C4-2B (cell line): ENCODE results near the gene DNAJC17.

Experiments used
- H3K27ac ChIP-seq: fragments of 450-650 bp; 2 replicates; pipeline ENCODE4 v1.5.1; 2017
- CTCF ChIP-seq: fragments of 450-650 bp; conservative IDR thresholded peaks from 2 replicates; pipeline ENCODE4 v1.5.1; 2017; ENCODE audit warnings: mild to moderate bottlenecking
- ZFX ChIP-seq: fragments of 450-650 bp; IDR thresholded peaks from 2 replicates; pipeline ENCODE4 v1.6.1; 2017

Gene DNAJC17

GRCh38 chr15:40821195-40821594 lies 13.9 kb upstream of the DNAJC17 start:
- TF ChIP-seq CTCF (no peak), ZFX (no peak)
- H3K27ac ChIP-seq: no peak overlapping the region

GRCh38 chr15:40819048-40819447 lies 11.8 kb upstream of the DNAJC17 start:
- H3K27ac ChIP-seq: no peak overlapping the region
- TF ChIP-seq ZFX: no peak

GRCh38 chr15:40815042-40815698 lies 7.9 kb upstream of the DNAJC17 start:
- peak overlapping the region; percentile 30 for H3K27ac ChIP-seq
- TF ChIP-seq ZFX (no peak), CTCF (no peak)

- H3K27ac ChIP-seq: no peak overlapping the region
- no peak for TF ChIP-seq CTCF
- TF ChIP-seq ZFX: no peak
Observed at GRCh38 chr15:40812721-40813425, 5.6 kb upstream of the DNAJC17 start.

GRCh38 chr15:40808861-40809450 lies 1.7 kb upstream of the DNAJC17 start:
- no peak for TF ChIP-seq ZFX
- H3K27ac ChIP-seq: no peak overlapping the region

- peak overlapping the region; percentile 92 for H3K27ac ChIP-seq
- TF ChIP-seq ZFX: no peak
- no peak for TF ChIP-seq CTCF
Observed at GRCh38 chr15:40807888-40808461, 702 bp upstream of the DNAJC17 start.

- TF ChIP-seq ZFX (no peak), CTCF (no peak)
- peak overlapping the region; percentile 92 for H3K27ac ChIP-seq
Observed at GRCh38 chr15:40806672-40807027, 623 bp downstream of the DNAJC17 start.

- peak overlapping the region; percentile 82 for H3K27ac ChIP-seq
- TF ChIP-seq ZFX (no peak), CTCF (no peak; the same call in 1 of the 2 replicates)
Observed at GRCh38 chr15:40803688-40804087, 3.6 kb downstream of the DNAJC17 start.
